Glomerular endothelial cell (primary cell): ENCODE results near the gene PAK1. TPM values are rescaled to one million over a fixed set of nuclear protein-coding genes. Genes with fewer than 3 reads are reported as not detected.

Experiments
- DNase-seq: peaks from one replicate; pipeline ENCODE4 v3.0.0-alpha.2; 2011; ENCODE audit warnings: low read depth, low spot score; ENCODE audit errors: extremely low read depth
- total RNA-seq: library from RNA; depleted of rRNA; stranded (reverse); fragments of >200 nt; gene quantifications from 2 replicates; pipeline ENCODE4 v1.2.3, GENCODE V29; 2015

Gene PAK1
- total RNA-seq, 1 donor from 2014 or later, result 13.1 TPM

- no peak for DNase-seq
Measured at GRCh38 chr11:77475206-77475605, 1.3 kb upstream of the PAK1 start.

DNA sequence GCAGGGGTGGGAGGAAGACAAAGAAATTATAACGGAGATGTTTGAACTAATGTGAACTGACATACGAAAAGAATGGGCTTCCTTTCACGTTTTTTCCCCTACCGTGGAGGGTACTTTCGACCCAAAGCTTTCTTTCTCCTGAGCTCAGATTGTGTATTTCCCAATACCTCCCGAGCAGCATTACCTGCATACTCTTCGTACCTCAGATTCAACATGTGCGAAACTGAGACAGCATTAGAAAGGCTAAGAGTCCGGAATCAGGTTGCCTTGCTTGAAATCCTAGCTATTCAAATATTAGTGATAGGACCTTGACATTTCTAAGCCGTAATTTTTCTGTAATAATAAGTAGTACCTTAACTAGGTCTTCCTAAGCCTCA, 778 bp upstream of the PAK1 start:
- DNase-seq, result no peak

- no peak for DNase-seq
Measured at GRCh38 chr11:77472991-77473800, 698 bp downstream of the PAK1 start.

GRCh38 chr11:77471558-77472193, 2.2 kb downstream of the PAK1 start:
- no peak for DNase-seq

DNA sequence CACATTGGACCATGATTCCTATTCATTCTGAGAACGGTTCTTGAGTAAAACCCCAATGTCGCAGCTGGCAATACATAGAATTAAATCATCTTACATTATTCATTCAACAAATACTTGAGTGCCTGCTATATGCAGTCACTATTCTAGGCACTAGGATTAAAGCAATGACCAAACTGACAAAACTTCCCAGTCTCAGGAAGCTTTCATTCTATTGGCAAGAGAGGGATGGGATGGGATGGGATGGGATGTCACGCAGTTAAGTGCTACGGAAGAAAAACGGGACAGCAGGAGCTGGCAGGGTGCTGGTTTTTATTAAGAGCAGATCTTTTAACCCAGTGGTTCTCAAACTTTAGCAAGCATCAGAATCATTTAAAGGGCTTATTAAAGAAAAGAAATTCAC, 2.9 kb downstream of the PAK1 start:
- no peak for DNase-seq

GRCh38 chr11:77470504-77470903, 3.4 kb downstream of the PAK1 start:
- DNase-seq, result no peak

DNA sequence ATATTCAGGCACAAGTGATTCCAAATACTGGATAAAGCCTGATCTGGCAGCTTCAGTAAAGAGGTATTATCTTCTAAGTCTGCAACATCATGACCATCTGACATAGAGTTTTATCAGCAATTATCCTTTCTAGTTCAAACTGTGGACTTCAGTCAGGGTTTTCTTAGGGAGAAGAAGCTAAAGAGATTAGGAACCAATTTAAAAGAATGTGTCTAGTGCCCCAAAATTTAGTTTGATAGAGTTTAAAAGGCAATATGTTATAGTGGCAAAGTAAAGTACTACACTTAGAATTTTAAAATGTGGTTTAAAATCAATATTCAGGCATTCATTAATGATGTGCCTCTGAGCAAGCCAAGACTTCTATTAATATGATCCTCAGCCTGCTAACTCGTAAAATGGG, 5.4 kb downstream of the PAK1 start:
- no peak for DNase-seq

DNA sequence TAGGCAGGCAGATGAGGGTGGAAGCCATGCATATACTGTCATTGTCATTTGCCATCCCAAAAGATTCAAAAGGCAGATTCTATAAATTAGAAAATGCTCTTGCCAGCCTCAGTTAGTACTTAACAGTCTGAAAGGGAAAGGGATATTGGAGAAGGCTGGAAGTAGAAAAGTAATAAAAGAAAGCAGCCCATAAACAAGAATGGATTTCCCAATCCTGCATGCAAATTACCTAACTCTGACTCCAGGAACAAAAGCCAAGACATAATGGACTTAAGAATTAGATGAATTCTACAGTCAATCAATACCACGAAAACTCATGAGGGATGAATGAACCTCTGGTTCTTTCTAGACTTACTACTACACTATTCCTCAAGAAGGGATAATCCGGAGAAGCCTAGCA, 5.9 kb downstream of the PAK1 start:
- no peak for DNase-seq

DNA sequence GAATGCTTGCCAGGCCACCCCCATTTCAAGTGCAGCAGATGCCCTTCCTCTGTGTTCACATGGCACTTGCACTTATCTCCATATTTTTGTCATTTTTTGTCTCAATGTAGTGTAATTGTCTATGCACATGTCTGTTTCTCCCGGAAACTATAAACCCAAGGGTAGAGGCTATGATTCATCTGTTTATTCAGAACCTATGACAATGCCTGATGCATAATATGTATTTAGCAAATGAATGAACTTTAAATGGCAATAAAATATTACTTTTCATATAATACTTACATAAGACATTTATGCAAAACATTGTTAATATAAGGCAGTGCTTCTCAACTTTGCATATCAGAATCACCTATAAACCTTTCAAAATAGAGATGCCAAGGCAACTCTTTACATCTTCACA, 6.7 kb downstream of the PAK1 start:
- no peak for DNase-seq

DNA sequence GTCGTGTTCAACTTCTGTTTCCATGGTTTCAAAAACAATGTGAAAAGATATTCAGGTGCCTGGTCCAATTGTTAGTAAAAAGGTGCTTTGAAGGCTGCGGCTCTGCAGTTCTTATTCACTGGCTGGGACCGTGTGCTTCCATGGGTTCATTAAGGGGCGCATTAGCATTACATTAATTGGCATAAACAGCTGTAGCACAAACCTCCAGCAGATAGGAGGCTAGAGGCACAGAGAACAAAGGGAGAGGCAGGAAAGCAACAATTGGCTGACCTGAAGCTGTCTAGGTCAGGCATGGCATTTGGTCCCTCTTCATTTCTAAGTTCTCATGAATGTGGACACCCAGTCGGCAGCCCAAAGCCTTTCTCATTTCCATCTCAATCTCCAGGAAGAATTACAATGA, 16.6 kb downstream of the PAK1 start:
- DNase-seq, result no peak

DNA sequence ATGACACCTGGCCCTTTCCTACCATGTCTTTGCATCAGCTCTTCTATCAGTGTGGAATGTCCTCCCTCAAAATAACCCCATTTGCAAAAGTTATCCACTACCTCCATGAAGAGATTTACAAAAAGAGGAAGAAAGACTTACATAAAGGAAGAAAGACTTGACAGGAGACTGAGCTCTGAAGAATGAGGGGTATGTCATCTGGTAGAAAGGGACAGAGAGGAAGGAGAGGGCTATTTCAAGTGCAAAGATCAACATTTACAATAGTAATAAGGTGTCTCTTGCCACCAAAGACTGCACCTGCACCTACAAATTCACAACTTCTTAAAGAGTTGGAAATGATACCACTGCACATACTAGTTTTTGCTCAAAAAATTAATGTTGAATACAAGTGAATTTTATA, 18.2 kb downstream of the PAK1 start:
- no peak for DNase-seq

DNA sequence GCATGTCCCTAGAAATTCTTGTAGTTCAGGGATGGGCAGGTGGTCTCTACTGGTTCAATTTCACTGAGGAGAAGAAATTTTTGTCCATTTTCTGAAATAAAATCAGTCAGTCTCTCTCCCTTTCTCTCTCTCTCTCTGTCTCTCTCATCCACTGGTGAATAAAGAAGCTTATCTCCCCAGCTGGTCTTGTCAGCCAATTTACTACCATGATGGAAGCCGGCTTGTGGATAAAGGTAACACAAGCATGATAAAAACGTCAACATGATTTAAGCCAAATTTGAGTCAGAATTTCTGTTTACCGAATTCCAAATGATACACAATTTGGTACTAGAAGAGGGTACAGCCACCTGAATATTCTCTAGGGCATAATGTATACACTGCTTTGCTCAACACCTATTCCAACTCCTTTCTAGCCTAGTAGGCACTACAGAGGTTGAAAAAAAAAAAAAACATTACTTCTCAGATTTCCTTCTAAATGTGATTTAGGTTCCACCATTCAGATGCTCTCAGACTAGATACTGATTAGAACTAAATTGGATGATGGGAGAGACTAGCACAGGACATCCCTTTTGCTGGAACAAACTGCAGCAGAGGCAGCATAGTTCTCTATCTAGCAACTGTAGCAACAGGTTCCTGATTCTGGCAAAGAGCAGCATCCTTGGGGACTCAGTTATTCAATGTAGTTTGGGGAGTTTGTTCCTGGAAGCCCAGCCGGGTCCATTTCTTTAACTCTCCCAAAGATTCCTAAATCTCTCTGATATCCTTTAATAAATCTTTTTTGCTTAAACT, 18.8 kb downstream of the PAK1 start:
- DNase-seq, result no peak

DNA sequence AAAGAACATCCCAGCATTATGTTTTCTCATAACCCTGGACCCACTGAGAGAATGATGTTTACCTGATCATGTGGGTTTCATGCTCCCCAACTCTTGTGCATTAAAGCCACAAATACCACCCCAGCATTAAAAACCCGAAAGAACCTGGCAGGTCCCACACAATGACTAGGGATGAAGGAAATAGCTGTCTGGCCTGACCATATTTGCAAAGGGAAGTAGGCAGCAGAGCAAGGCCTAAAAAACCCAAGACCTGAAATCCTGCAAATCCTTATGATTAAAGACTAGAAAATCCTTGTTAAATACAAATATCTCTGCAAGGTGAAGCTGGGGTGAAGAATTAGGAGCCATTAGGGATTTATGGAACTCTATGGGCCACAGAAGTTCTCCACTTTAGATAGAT, 23.7 kb downstream of the PAK1 start:
- no peak for DNase-seq

DNA sequence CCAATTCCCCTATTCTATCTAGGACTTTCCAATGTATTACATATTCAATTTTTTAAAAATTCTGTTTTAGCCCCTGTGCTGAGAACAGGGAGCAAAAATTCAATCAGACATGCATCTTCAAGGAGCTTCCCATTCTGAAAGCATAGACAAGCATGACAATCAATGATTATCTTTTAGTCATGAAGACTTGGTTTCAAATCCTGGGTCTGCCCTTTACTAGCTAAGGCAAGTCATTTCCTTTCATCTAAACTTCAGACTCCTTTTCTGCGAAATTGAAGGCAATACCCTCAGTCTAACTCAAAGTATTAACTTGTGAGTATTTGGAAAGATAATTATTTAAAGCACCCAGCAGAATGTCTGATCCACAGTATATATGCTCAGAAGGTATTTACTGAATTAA, 24.1 kb downstream of the PAK1 start:
- no peak for DNase-seq

DNA sequence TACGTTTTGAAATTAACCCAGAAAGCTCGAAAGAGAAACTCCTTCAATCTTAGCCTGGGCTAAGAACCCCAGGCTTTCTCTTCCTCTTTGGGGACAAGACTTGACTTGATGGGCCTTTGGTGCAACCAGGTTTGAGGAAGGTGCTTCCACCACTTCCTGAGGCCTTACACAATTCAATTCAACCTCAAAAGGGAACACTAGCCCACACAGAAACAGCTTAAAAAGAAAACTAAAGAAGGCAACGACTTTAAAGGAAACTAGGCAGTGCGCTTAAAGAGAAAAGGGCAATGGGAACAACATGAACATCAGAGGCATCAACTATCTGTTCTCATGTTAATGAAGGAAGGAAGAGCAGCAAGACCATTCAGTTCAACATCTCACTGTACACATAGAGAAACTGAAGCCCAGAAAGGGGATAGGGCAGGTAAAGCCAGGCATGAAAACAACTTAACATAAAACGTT, 24.8 kb downstream of the PAK1 start:
- DNase-seq, result no peak

DNA sequence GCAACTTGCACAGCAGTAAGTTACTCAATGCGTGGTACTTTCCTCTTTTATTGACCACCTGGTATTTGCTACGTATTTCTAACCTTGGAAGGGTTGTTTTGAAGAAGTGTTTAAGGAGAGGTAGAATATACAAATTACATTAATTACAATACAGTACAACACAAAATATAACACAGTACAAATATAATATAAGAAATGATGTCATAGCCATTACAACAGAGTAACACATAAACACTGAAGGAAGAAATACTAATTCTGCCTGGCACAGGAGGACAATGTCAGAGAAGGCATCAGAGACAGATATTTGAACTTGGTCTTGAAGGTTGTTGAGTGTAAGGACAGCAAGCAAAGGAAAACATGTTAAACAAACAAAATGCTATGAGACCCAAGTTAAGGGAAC, 25.6 kb downstream of the PAK1 start:
- DNase-seq, result no peak

- no peak for DNase-seq
Measured at GRCh38 chr11:77446911-77447629, 26.8 kb downstream of the PAK1 start.

GRCh38 chr11:77444261-77444660, 29.6 kb downstream of the PAK1 start:
- no peak for DNase-seq

GRCh38 chr11:77442394-77443053, 31.4 kb downstream of the PAK1 start:
- DNase-seq, result no peak

DNA sequence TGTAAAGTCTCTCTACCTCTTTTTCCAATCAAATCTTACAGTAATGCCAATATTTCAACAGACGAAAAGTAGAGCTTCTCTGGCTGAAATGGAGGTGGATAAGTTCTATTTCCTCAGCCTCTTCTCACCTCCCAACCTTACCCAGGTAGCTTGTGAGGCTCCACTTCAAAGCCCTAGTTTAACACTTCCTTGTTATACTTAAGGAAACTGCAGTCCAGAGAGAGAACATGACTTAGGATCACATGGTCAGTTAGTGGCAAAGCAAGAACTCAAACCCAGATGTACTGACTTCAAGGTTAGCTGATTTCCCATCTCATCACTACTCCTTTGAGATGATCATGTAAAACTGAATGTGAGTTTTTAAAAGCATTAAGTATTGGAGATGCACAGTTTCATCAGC, 32.5 kb downstream of the PAK1 start:
- no peak for DNase-seq

- no peak for DNase-seq
Measured at GRCh38 chr11:77440678-77441077, 33.2 kb downstream of the PAK1 start.
